Left renal pelvis (tissue), 4 donors: ENCODE results near the gene ZNG1B. TPM values are rescaled to one million over a fixed set of nuclear protein-coding genes. Genes with fewer than 3 reads are reported as not detected.
"Not testable (repeated sequence)": the region's sequence is repeated elsewhere in the genome, so short reads cannot be mapped to it uniquely, and the experiment has no call there.

Experiments
- DNase-seq, 4 donors: peaks; one replicate each; pipeline ENCODE4 v3.0.0-alpha.2; 2013; ENCODE audit warnings: low read depth in 4 of 4, low spot score in 3 of 4
- polyA plus RNA-seq, 4 donors: library from polyadenylated mRNA; unstranded; fragments of 120-200 nt; gene quantifications; one replicate each; pipeline ENCODE4 v1.2.1, GENCODE V29; 2013; ENCODE audit not compliant: insufficient read length in 4 of 4

Gene ZNG1B
- polyA plus RNA-seq, 4 donors = 32.4 to 58.5 (median 55.6) TPM

DNA sequence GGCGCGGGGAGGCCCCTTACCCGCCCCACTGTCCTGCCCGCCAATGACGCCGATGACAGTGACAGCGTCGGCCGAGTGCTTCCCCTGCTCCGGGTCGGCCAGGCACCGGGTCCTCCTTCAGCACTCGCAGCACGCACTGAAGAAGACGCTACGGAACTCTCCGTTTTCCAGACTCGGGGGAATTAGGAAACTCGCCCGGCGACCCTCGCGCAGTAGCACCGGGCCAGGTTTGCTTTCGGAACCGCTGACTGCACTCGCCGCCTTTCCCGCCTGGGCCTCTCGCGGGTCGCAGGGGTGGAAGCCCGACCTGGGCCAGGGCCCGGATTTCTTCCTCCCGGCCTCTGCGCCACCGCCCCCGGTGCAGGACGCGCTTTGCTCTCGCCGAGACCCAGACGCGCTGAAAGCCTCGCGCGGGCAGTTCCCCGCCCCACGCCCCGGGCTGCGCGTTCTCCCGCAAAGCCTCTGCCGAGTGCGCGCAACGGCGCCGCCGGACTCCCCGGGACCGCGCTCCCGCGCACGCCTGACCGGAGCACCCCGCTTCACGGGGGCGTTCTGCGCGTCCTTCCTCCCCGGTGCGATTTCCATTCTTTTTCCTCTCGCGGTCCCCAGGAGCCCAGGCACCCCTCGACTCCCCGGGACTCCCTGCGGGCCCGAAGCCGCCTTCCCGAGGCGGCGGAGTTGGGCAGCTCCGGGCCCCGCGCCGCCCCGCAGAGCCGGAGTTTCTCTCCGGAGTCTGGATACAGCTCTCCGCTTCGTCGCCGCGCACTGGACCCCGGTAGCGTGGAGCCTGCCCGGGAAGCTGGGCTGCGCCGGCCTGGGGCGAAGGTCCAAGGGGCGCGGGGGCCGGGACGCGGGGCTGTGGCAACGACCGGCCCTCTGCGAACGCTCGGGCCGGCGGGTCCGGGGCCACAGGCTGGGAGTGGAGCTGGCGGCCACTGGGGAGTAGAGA is 65.9 kb downstream of the ZNG1B start:
- DNase-seq = not testable (repeated sequence)

DNA sequence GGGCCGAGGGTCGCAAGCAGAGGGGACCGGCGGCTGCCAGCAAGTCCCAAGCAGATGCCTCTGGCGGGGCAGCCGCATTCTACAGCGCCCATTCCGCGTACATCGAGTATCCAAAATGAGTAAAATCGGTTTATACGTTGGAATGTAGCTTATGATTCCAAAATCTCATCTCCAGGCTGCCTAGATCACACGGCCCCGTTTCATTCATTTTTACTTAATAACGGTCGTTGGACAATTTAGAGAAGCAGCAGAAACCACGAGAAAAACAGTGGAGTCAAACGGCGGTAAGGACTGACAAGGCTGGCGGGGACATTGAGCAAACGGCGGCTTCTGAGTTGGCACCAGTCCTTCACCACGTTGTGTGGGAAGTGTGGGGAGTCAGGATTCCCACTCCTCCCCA is 66.6 kb downstream of the ZNG1B start:
- DNase-seq = not testable (repeated sequence)

DNA sequence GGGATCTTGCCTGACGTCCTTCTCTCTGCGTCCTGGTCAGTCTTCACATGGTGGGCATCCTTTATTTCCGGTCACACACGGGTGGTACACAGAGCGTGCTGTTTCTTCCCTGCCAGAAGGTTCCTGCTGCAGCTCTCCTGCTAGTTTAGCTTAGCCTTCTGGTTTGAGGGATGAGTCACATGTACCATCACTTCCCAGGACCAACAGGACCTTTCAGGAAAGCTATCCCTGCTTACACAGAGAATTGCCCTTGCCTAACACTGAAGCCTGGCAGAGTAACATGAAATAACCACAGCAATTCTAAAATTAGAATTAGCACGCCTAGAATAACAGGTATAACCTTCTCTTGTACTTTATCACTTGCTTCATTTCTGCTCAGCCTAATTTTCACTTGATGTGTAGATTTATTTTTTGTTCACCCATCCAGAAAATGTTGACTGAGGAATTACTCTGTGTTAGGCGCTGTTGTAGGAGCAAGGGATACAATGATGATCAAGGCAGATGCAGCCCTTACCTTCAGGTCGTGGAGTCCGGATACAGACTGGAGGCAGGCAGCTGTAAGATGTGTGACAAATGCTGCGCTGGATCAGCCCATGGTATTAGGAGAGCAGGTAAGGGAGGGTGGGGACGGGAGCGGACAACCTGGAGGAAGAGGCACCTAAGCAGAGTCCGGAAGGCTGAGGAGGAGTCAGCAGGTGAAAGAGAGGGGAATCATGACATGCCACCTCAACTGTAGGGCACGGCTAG is 70.1 kb downstream of the ZNG1B start:
- DNase-seq = not testable (repeated sequence)

DNA sequence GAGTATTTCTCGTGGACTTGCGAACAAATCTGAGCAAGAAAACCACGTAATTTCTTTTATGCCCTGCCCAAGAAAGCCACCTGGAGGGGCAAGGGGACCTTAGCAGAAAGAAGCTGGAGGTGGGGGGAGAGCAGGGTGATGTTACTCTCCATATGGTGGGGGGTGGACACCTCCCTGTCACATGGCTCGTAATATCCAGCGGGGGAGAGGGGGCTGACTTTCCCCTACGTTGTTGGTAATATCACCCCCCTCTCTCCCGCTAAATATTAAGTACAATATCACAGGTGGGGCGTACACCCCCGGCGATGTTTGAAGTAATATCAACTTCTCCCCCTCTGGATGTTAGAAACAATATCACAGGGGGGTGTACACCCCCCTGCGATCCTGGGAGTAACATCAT is 70.7 kb downstream of the ZNG1B start:
- not testable (repeated sequence) for DNase-seq

DNA sequence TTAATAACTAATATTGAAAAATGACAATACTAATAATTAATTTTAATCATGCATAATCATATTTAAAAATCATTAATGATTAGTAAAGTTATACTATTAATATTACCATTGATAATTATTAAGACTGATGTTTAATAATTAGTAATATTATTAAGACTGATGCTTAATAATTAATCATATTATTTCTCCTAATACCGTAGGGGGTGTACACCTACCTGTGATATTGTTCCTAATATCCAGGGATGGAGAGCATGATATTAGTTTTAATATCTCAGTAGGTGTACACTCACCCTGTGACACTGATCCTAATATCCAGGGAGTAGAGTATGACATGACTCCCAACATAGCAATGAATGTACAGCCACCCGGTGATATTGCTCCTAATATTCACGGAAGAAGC is 73.4 kb downstream of the ZNG1B start:
- DNase-seq = not testable (repeated sequence)

DNA sequence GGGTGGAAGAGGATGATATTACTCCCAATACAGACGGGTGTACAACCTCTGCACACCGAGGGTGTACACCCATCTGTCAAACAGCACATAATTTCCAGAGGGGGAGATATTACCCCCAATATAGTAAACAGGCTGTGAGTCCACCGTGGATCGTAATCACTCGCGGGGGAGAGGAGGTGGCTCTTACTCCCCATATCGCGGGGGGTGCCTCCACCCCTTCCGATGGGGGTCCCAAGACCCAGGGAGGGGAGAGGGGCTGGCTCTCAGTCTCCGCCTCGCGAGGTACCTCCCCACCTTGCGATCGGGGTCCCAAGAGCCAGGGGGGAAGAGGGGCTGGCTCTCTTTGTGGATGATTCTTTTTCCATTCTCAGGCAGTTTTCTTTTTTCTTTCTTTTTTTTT is 74.4 kb downstream of the ZNG1B start:
- not testable (repeated sequence) for DNase-seq

DNA sequence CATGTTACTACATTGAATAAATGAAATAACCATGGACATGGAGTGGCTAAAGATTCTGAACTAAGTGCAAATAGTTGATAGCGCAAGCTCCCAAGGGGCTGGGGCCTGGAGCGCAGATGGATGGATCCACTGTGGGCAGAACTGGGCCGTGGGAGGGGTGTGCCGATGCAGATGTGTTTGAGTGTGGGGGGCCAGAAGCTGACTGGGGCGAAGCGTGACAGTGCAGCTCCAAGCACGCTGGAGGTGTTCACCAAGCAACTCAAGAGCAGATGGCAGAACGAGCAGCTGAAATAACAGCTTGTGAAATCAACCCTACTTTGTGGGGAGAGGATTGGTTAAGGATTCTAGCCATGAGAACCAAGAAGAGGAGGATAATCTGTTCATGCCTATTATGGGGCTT is 78.0 kb downstream of the ZNG1B start:
- not testable (repeated sequence) for DNase-seq

DNA sequence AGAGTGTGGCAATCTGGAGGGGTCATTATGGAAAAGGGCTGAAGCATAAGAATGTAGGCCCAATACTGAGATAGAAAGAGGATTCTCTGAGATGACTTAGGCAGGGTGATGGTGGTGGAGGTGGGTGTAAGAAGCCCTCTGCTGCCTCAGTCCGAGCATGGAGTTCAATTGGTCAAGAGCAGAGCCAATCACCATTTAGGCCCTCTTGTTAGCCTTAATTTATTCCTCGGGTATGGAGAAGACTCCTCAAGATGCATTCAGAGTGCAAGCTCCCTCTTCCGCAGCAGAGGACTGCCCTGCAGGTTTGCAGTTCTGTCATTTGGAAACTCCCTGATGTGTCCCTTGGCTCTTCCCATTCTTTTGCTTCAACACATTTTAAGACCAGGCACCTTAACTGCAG is 78.5 kb downstream of the ZNG1B start:
- not testable (repeated sequence) for DNase-seq

DNA sequence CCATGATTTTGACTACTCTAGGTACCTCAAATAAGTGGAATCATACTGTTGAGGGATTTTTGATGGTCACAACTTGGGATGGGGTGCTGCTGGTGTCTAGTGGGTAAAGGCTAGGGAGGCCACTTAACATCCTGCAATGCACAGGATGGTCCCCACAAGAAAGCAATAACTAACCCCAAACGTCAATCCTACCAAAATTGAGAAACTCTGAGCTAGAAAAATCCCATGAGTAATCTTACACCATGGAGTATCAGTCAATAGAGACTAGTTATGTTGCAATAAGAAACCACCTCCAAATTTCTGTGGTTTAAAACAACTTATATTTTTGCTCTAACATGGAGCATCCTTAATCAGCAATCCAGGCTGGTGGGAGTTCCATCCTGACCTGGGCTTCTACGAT is 79.5 kb downstream of the ZNG1B start:
- DNase-seq = not testable (repeated sequence)

DNA sequence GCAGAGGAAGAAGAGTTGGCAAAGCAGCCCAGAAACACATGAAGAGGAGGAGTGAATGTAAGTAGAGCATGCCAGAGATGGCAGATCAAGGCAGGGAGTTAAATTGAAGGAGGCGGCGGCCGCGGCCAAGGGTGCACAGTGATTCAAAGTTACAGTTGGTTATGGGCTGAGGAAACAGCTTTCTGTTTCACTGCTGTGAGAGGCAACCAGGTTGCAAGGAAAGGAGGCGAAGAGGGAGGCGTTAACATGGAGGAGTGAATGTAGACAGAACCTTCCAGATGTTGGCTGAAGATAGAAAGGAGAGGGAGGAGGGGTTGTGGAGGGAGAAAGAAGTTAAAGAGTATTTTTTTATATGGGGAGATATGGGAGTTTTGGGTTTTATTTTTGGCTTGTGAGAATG is 83.3 kb downstream of the ZNG1B start:
- not testable (repeated sequence) for DNase-seq

DNA sequence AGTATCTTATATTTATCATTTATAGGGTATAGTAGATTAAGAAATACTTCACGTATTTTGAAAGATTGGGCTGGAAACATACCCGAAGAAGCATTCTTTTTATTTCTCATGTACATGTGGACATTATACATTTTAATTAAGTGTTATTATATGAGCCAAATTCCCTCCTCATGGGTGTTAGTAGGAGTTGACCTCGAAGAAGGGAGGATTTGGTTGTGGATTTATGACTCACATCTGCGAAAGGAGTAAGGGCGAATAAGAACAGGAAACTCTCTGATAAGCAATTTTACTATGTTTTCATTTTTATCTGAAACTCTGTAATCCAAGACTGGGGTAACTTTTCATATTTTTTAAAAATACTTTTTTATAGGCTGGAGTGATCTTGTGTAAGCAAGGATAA is 84.0 kb downstream of the ZNG1B start:
- DNase-seq = not testable (repeated sequence)

DNA sequence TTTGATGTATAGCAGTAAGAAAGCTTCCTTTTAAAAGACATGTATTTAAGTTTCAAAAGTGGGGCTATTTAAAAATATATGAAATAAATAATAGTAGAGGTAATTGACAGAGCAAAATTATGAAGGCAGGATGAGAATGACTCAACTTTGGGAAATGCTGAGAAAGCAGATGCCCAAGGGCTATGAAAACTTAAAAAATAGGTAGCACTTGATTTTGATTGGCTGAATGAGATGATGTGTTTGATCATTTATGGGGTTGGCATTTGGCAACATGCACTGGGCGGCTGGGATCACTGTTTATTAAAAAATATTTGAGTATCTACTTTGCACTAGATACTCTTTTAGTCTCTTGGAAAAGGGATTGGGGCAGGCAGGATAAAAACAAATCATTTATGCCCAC is 87.5 kb downstream of the ZNG1B start:
- not testable (repeated sequence) for DNase-seq

DNA sequence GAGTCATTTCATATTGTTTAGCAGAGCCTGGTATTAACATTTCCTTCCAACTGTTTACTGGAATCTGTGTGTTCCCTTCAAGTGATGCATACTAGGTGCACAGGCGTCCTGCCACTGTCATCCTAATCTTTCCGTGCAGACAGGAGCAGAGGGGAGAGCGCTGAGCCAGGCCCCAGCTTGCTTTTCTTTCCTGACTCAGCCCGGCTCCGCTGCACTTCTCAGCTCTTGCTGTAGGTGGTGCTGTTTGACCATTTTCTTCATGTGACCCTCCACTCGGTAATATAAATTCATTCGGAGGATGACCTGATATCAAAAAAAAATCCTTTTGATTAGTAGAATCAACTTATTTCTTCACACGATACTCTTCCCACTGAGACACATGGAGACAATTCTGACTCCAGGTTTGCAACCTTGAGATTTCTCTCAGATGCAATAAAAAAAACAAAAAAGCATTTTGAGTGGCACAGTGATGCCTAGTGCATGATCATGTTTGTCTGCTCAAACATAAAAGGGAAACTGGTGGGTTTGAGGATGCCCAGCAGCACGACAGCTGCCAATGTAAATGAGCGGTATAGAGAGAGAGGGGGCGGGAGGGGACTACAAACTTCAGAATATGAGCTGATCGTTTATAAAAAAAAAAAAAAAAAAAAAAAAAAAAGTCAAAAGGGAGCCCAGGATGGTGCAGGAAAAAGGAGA is 90.0 kb downstream of the ZNG1B start:
- not testable (repeated sequence) for DNase-seq

DNA sequence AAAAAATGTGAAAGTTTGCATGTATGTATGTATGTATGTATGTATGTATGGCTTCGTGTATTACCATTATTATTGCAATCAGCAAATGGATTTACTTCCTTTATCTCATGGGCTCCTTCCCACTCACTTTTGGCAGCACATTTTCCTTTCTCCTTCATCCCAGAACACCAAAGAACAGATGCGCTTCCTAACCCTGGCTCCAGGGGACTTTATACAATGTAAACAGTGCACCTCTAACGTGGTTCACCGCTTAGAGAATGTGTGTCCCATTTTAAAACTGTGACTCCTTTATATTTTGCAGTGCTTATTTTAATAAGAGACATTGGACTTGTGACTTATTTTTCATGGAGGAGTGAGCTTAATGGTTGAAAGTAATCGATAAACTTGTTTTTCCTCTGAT is 90.6 kb downstream of the ZNG1B start:
- DNase-seq = not testable (repeated sequence)

DNA sequence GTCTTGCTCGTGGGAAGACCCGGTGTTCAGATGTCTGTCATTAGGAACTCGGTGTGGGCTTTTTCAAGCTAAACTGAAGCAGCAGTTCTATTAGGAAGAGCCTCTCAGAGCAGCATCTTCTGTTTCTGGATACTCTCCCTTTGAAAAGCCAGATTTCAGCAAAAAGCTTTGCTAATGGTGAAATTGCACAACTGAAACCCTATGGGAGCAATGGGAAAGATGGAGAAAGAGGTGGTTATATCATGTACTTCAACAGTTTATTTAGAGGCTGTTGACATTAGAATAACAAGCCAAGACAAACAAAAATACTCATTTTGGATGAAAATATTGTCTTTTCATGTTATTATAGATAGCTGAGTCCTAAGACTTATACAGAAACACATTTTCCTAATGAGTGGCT is 91.4 kb downstream of the ZNG1B start:
- DNase-seq = not testable (repeated sequence)

DNA sequence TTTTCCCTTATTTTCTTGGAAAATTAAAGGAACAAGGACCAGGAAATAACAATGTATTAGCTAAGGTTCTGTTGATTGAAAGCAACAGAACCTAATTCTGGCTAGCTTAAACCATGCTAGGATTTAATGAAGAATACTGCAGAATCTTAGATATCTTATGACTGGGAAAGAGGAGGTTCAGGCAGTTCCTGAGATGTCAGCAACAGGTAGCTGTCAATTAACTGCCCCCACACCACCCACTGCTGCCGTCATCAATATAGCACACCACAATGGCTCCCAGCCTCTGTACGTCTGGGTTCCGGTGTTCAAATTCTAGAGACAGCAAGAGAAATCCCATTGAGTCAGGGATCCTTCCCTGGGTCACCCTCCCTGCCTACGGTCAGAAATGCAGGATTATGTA is 95.5 kb downstream of the ZNG1B start:
- not testable (repeated sequence) for DNase-seq

DNA sequence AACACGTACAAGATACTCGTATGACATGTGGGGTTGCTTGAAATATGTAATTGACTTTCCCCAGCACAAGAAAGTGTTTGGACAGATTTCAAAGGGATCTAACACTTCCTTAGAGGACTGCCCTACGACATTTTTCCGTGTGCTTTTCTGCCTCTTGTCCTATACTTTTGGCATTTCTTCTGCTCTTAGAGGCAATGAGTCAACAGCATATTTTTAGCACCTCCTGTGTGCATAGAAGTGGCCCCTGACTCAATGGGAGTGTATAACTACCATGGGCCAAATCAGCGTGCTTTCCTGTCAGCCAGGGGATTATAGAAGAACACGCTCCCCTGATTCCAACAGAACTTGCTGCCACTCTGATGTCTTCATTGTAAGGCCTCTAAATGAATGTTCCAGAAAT is 99.1 kb downstream of the ZNG1B start:
- DNase-seq = not testable (repeated sequence)

DNA sequence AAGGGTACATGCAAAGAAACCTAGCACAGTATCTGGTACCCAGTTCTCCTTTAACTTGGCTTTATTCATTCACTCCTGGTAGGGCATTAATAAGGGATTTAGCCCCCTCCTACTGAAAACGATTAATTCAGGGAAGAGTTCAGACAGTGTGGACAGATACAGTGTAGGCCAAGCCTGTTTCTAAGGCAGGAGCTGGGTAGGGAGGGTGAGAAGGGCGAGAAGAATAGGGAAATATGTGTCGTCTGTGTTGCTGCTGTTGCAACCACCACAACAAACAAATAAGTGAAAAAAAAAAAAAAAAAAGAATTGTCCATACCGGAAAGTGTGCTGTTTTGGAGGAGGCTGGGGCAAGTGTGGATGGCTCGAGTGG is 103.3 kb downstream of the ZNG1B start:
- DNase-seq = not testable (repeated sequence)

DNA sequence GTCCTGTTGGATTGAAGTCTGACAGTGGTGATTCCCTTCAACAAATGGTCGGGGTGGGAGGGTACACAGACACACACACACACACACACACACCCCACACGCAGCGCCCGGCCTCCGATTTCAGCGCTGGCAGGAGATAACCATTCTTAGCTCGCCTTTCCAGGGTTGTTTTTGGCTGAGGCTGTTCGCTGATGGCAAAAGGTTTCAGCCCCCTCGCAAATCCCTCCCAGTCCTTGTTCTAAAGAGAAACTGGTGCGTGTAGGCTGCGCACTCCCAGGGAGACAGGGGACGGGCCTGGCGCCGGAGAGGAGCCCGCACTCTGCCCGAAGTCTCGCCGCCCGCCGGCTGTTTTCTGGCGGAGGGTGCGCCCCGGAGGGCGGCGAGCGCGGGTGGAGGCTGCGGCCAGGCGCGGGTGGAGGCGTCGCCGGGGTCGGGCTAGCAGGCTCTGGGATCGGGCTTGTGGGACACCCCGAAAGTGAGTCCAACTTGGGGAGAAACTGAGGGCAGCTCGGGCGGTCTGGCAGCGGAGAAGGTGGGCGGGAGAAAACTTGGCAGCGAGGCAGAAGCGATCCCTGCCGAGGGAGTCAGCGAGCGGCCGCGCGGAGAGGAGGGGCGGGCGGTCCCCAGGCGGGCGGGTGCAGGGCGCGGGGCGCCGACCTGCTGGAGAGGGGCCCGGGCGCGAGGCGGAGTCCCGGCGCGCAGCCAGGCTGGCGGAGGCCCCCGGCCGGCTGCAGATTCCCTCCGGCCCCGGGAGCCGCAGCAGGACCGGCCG is 103.9 kb downstream of the ZNG1B start:
- not testable (repeated sequence) for DNase-seq

DNA sequence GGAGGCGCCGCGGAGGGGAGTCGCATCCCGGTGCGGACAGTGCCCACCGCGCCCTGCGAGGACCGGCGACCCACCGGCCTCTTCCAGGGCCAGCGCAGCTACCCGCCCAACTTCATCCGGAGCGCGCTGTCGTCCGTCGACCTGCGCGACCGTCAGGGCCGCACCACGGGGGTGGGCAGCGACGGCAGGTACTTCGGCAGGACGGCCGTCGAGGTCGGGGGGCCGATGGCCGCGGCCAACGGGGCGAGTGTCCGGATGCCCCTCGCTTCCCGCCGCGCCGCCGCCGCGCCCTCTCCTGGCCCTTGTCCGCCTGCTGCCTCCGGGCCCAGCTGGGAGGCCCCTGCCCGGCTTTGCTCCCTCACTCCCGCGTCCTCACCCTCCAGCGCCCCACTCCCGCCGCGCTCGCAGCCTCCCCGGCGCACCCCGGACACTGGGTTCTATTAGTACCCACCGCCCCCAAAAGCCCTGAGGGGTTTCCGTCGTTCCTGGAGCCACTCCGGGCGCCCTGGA is 104.5 kb downstream of the ZNG1B start:
- not testable (repeated sequence) for DNase-seq
